Peyer's patch (tissue), 4 donors: Measurements from ENCODE around the gene ST8SIA1. TPM values are rescaled to one million over a fixed set of nuclear protein-coding genes. Genes with fewer than 3 reads are reported as not detected.

Experiments
- DNase-seq, 3 donors: peaks; one replicate each; pipeline ENCODE4 v3.0.0-alpha.2; 2017 to 2019
- H3K27ac ChIP-seq, 4 donors: fragments of 200-600 bp; sonication (generic); one replicate each; pipeline ENCODE4 v1.5.1; 2016 to 2019
- H3K27me3 ChIP-seq, 2 donors: fragments of 200-600 bp; sonication (generic); one replicate each; pipeline ENCODE4 v1.5.1; 2019
- H3K36me3 ChIP-seq, 3 donors: fragments of 200-600 bp; sonication (generic); one replicate each; pipeline ENCODE4 v1.5.1; 2016 to 2019
- H3K4me1 ChIP-seq, 4 donors: fragments of 200-600 bp; sonication (generic); one replicate each; pipeline ENCODE4 v1.5.1; 2016 to 2019
- H3K4me3 ChIP-seq, 4 donors: fragments of 200-600 bp; sonication (generic); 1 replicate in 3 of 4; 2 replicates in 1 of 4; pipeline ENCODE4 v1.5.1; 2016 to 2019; ENCODE audit warnings: mild to moderate bottlenecking in 1 of 4
- H3K9me3 ChIP-seq, 4 donors: fragments of 200-600 bp; sonication (generic); one replicate each; pipeline ENCODE4 v1.5.1; 2016 to 2019; ENCODE audit warnings: mild to moderate bottlenecking in 1 of 4
- CTCF ChIP-seq, 6 experiments: fragments of 450-650 bp in 4 of 6; fragments of 200-600 bp in 2 of 6; sonication (generic) in 1 of 6; IDR thresholded peaks; one replicate each; pipeline ENCODE4 v1.5.1; 2017 to 2019; ENCODE audit warnings: antibody characterized with exemption in 6 of 6, mild to moderate bottlenecking in 3 of 6, moderate library complexity in 1 of 6
- POLR2A ChIP-seq, 2 donors: fragments of 450-650 bp; IDR thresholded peaks; one replicate each; pipeline ENCODE4 v1.5.1; 2017; ENCODE audit warnings: antibody characterized with exemption in 2 of 2, mild to moderate bottlenecking in 2 of 2, moderate library complexity in 2 of 2
- total RNA-seq, 4 donors: library from RNA; depleted of rRNA; stranded (reverse); fragments of >200 nt; gene quantifications; one replicate each; pipeline ENCODE4 v1.1.0, GENCODE V29; 2016

Gene ST8SIA1
- total RNA-seq, 4 donors from 2014 or later, result 1.2 to 11.6 (median 1.9) TPM

GRCh38 chr12:22329621-22330020 is 4.9 kb downstream of the ST8SIA1 start:
- Histone ChIP-seq H3K4me3 (no peak overlapping the region), H3K9me3 (no peaks in the 10 kb centered on the region), H3K4me1 (peaks cover 0 to 6% (median 0%) of the 10 kb centered on the region in 4 donors), H3K27me3 (peaks cover 0 to 8% of the 10 kb centered on the region in 2 donors), H3K27ac (no peak overlapping the region), H3K36me3 (no peaks in the 10 kb centered on the region)
- TF ChIP-seq CTCF (IDR thresholded peaks at IDR 0.05), result no peak
- no peak for TF ChIP-seq POLR2A (IDR thresholded peaks at IDR 0.05)
- no peak for DNase-seq

DNA sequence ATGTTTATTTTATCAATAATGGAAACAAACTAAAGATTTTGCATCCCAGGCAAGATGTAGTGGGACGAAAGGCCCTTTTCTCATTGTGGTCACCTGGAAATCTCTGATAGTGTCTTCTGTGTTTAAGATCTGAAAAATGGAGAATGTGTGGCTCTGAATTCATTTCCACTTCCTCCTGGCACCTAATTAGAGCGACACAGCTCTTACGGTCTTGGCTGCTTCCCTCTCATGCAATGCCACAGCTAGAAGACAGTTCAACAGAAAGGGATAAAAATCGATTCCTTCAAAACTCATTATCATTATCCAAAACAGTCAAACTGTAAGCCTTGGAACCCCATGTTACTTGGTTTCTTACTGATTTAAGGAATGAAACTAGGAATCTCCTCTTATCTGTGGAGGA is 9.3 kb downstream of the ST8SIA1 start:
- Histone ChIP-seq H3K27ac (no peak overlapping the region), H3K4me1 (no peaks in the 10 kb centered on the region), H3K27me3 (no peaks in the 10 kb centered on the region), H3K4me3 (no peak overlapping the region), H3K9me3 (no peaks in the 10 kb centered on the region), H3K36me3 (no peaks in the 10 kb centered on the region)
- DNase-seq, result no peak
- TF ChIP-seq CTCF (IDR thresholded peaks at IDR 0.05), result no peak
- TF ChIP-seq POLR2A (IDR thresholded peaks at IDR 0.05), result no peak

GRCh38 chr12:22322091-22322490 is 12.4 kb downstream of the ST8SIA1 start:
- Histone ChIP-seq H3K36me3 (no peaks in the 10 kb centered on the region), H3K4me3 (no peak overlapping the region), H3K27ac (no peak overlapping the region), H3K27me3 (no peaks in the 10 kb centered on the region), H3K4me1 (no peaks in the 10 kb centered on the region), H3K9me3 (no peaks in the 10 kb centered on the region)
- TF ChIP-seq POLR2A (IDR thresholded peaks at IDR 0.05) (no peak), CTCF (IDR thresholded peaks at IDR 0.05) (no peak)
- no peak for DNase-seq

- no peaks in the 10 kb centered on the region for H3K27me3 ChIP-seq
- no peak for TF ChIP-seq POLR2A (IDR thresholded peaks at IDR 0.05)
- no peak for TF ChIP-seq CTCF (IDR thresholded peaks at IDR 0.05)
- no peaks in the 10 kb centered on the region for H3K9me3 ChIP-seq
- H3K4me1 ChIP-seq, result no peaks in the 10 kb centered on the region
- no peak overlapping the region for H3K27ac ChIP-seq
- H3K36me3 ChIP-seq, result no peaks in the 10 kb centered on the region
- DNase-seq, result no peak
- no peak overlapping the region for H3K4me3 ChIP-seq
Measured at GRCh38 chr12:22321638-22322037, 12.9 kb downstream of the ST8SIA1 start.

DNA sequence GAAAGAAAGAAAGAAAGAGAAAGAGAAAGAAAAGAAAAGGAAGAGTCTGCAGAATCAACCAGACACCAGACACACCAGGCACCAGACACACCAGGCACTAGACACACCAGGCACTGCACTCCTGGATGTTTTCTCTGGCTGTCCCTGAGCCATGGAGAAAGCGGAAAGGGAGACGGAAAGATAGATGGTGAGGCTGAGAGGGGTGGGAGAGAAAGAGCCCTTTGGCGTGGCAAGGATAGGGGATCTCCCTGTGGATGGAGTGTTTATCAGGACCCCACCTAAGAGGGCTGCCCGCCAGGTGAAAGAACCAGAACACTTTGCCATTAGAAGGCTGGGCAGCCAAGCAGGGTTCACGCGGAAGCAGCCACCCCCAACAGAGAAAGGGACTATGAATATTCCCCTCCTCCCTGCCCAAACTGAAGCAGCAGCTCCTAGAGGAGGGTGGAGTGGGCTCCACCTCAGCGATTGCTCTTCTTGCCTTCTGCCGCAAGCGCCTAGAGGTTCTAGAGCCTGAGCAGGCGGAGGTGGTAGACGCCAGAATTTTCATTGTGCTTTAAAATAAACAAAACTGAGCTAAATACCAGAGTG is 13.4 kb downstream of the ST8SIA1 start:
- H3K27ac ChIP-seq, result no peak overlapping the region

More for the DNA sequence above, 13.4 kb downstream of the ST8SIA1 start:
- H3K9me3 ChIP-seq, result no peaks in the 10 kb centered on the region
- TF ChIP-seq CTCF (IDR thresholded peaks at IDR 0.05), result no peak
- no peak for DNase-seq
- H3K4me3 ChIP-seq, result no peak overlapping the region
- H3K27me3 ChIP-seq, result no peaks in the 10 kb centered on the region
- no peaks in the 10 kb centered on the region for H3K36me3 ChIP-seq
- H3K4me1 ChIP-seq, result no peaks in the 10 kb centered on the region
